GM21529 (cell line): ENCODE data around the gene TBC1D5.
"Not testable (repeated sequence)": the region's sequence is repeated elsewhere in the genome, so short reads cannot be mapped to it uniquely, and the experiment has no call there.

Source experiments
- ATAC-seq: cut with Tn5 transposase; IDR thresholded peaks from one replicate; pipeline ENCODE4 v1.9.1; 2021; ENCODE audit not compliant: unreplicated experiment

Gene TBC1D5

GRCh38 chr3:17717411-17717810 lies 25.0 kb downstream of the TBC1D5 start:
- no peak for ATAC-seq

GRCh38 chr3:17714473-17714872 lies 28.0 kb downstream of the TBC1D5 start:
- no peak for ATAC-seq

- ATAC-seq = no peak
These were observed 33.1 kb downstream of the TBC1D5 start for GRCh38 chr3:17709236-17709810.

GRCh38 chr3:17707813-17708543 lies 34.5 kb downstream of the TBC1D5 start:
- ATAC-seq = no peak

GRCh38 chr3:17705991-17706390 lies 36.4 kb downstream of the TBC1D5 start:
- not testable (repeated sequence) for ATAC-seq

- not testable (repeated sequence) for ATAC-seq
These were observed 42.6 kb downstream of the TBC1D5 start for GRCh38 chr3:17699815-17700214.

- not testable (repeated sequence) for ATAC-seq
These were observed 46.8 kb downstream of the TBC1D5 start for GRCh38 chr3:17695665-17696064.

GRCh38 chr3:17693670-17693999 lies 48.8 kb downstream of the TBC1D5 start:
- ATAC-seq = not testable (repeated sequence)

- ATAC-seq = not testable (repeated sequence)
These were observed 49.4 kb downstream of the TBC1D5 start for GRCh38 chr3:17692846-17693669.

- no peak for ATAC-seq
These were observed 54.9 kb downstream of the TBC1D5 start for GRCh38 chr3:17687566-17687965.

- ATAC-seq = no peak
These were observed 55.8 kb downstream of the TBC1D5 start for GRCh38 chr3:17686613-17687012.

- ATAC-seq = no peak
These were observed 58.8 kb downstream of the TBC1D5 start for GRCh38 chr3:17683542-17684207.

- no peak for ATAC-seq
These were observed 61.9 kb downstream of the TBC1D5 start for GRCh38 chr3:17680530-17680929.

GRCh38 chr3:17678116-17678741 lies 64.2 kb downstream of the TBC1D5 start:
- peak; percentile 86 for ATAC-seq

GRCh38 chr3:17674082-17674686 lies 68.2 kb downstream of the TBC1D5 start:
- ATAC-seq = no peak

GRCh38 chr3:17672506-17672905 lies 69.9 kb downstream of the TBC1D5 start:
- no peak for ATAC-seq

- no peak for ATAC-seq
These were observed 71.7 kb downstream of the TBC1D5 start for GRCh38 chr3:17670749-17671148.

- peak; percentile 73 for ATAC-seq
These were observed 77.5 kb downstream of the TBC1D5 start for GRCh38 chr3:17664923-17665322.

GRCh38 chr3:17656264-17656663 lies 86.2 kb downstream of the TBC1D5 start:
- ATAC-seq = no peak

GRCh38 chr3:17655743-17656142 lies 86.7 kb downstream of the TBC1D5 start:
- ATAC-seq = peak; percentile 90

- ATAC-seq = not testable (repeated sequence)
These were observed 92.7 kb downstream of the TBC1D5 start for GRCh38 chr3:17649748-17650147.
